GM12878 (cell line): ENCODE results near the gene KRTAP5-6. TPM values are rescaled to one million over a fixed set of nuclear protein-coding genes. Genes with fewer than 3 reads are reported as not detected.

ENCODE experiments used
- polyA plus RNA-seq, 11 experiments: library from polyadenylated mRNA; depleted of rRNA in 4 of 11; unstranded in 6 of 11; stranded (reverse) in 5 of 11; fragments of >200 nt; fragmentation: Nextera tagmentation in 4 of 11; fragmentation: Illumina TruSeq in 1 of 11; extraction: Ambion mirVana in 4 of 11; extraction: Trizol in 1 of 11; gene quantifications; 1 replicate in 1 of 11; 2 replicates in 10 of 11; pipeline versions ENCODE4 v1.2.1 to v1.2.3, GENCODE V29; 2011 to 2016; ENCODE audit warnings: inconsistent platforms in 2 of 11, missing spikeins in 2 of 11, low read depth in 1 of 11
- total RNA-seq, 4 experiments: library from RNA; depleted of rRNA in 3 of 4; stranded (reverse); fragments of >200 nt in 3 of 4; fragmentation: Illumina TruSeq in 1 of 4; extraction: Trizol in 1 of 4; gene quantifications; 2 replicates each; pipeline versions ENCODE4 v1.2.1 to v1.2.3, GENCODE V29; 2013 to 2021

Gene KRTAP5-6
- total and polyA plus RNA-seq, 10 of the 15 experiments (the other 5 are each of a cell fraction or from before 2014, with no cell fraction given) = not detected

Other genes with a start within 250 kb of the KRTAP5-6 start
Only the 7 nearest of the 14 such genes appear.
- gene KRTAP5-1, start 111.9 kb upstream of the KRTAP5-6 start, total RNA-seq (2014; rRNA removed) = not detected in 2 replicates
- not detected in 2 replicates for gene KRTAP5-1, start 111.9 kb upstream of the KRTAP5-6 start, total RNA-seq (2014; rRNA removed; fragmentation: Illumina TruSeq; extraction: Trizol)
- gene KRTAP5-1, start 111.9 kb upstream of the KRTAP5-6 start, total RNA-seq (2021) = not detected in 2 replicates
- not detected in 2 replicates for gene KRTAP5-1, start 111.9 kb upstream of the KRTAP5-6 start, polyA plus RNA-seq (2011; rRNA removed)
- gene KRTAP5-1, start 111.9 kb upstream of the KRTAP5-6 start, polyA plus RNA-seq (2014; fragmentation: Illumina TruSeq; extraction: Trizol) = not detected in 2 replicates
- gene KRTAP5-1, start 111.9 kb upstream of the KRTAP5-6 start, polyA plus RNA-seq (2014; fragmentation: Nextera tagmentation; extraction: Ambion mirVana) = not detected
- not detected in 2 replicates for gene KRTAP5-1, start 111.9 kb upstream of the KRTAP5-6 start, polyA plus RNA-seq (2014; rRNA removed)
- not detected for gene KRTAP5-1, start 111.9 kb upstream of the KRTAP5-6 start, polyA plus RNA-seq (2016; fragmentation: Nextera tagmentation; extraction: Ambion mirVana)
- not detected in 2 replicates for gene KRTAP5-2, start 98.9 kb upstream of the KRTAP5-6 start, total RNA-seq (2014; rRNA removed)
- gene KRTAP5-2, start 98.9 kb upstream of the KRTAP5-6 start, total RNA-seq (2014; rRNA removed; fragmentation: Illumina TruSeq; extraction: Trizol) = not detected in 2 replicates
- gene KRTAP5-2, start 98.9 kb upstream of the KRTAP5-6 start, total RNA-seq (2021) = not detected in 2 replicates
- gene KRTAP5-2, start 98.9 kb upstream of the KRTAP5-6 start, polyA plus RNA-seq (2011; rRNA removed) = not detected in 2 replicates
- not detected in 2 replicates for gene KRTAP5-2, start 98.9 kb upstream of the KRTAP5-6 start, polyA plus RNA-seq (2014; fragmentation: Illumina TruSeq; extraction: Trizol)
- not detected for gene KRTAP5-2, start 98.9 kb upstream of the KRTAP5-6 start, polyA plus RNA-seq (2014; fragmentation: Nextera tagmentation; extraction: Ambion mirVana)
- gene KRTAP5-2, start 98.9 kb upstream of the KRTAP5-6 start, polyA plus RNA-seq (2014; rRNA removed) = not detected in 2 replicates
- gene KRTAP5-2, start 98.9 kb upstream of the KRTAP5-6 start, polyA plus RNA-seq (2016; fragmentation: Nextera tagmentation; extraction: Ambion mirVana) = not detected
- gene KRTAP5-3, start 88.7 kb upstream of the KRTAP5-6 start, total RNA-seq (2014; rRNA removed) = not detected in 2 replicates
- not detected in 2 replicates for gene KRTAP5-3, start 88.7 kb upstream of the KRTAP5-6 start, total RNA-seq (2014; rRNA removed; fragmentation: Illumina TruSeq; extraction: Trizol)
- gene KRTAP5-3, start 88.7 kb upstream of the KRTAP5-6 start, total RNA-seq (2021) = not detected in 2 replicates
- not detected in 2 replicates for gene KRTAP5-3, start 88.7 kb upstream of the KRTAP5-6 start, polyA plus RNA-seq (2011; rRNA removed)
- not detected in 2 replicates for gene KRTAP5-3, start 88.7 kb upstream of the KRTAP5-6 start, polyA plus RNA-seq (2014; fragmentation: Illumina TruSeq; extraction: Trizol)
- not detected for gene KRTAP5-3, start 88.7 kb upstream of the KRTAP5-6 start, polyA plus RNA-seq (2014; fragmentation: Nextera tagmentation; extraction: Ambion mirVana)
- gene KRTAP5-3, start 88.7 kb upstream of the KRTAP5-6 start, polyA plus RNA-seq (2014; rRNA removed) = not detected in 2 replicates
- gene KRTAP5-3, start 88.7 kb upstream of the KRTAP5-6 start, polyA plus RNA-seq (2016; fragmentation: Nextera tagmentation; extraction: Ambion mirVana) = not detected
- gene KRTAP5-4, start 75.1 kb upstream of the KRTAP5-6 start, total RNA-seq (2014; rRNA removed) = not detected in 2 replicates
- not detected in 2 replicates for gene KRTAP5-4, start 75.1 kb upstream of the KRTAP5-6 start, total RNA-seq (2014; rRNA removed; fragmentation: Illumina TruSeq; extraction: Trizol)
- gene KRTAP5-4, start 75.1 kb upstream of the KRTAP5-6 start, total RNA-seq (2021) = not detected in 2 replicates
- gene KRTAP5-4, start 75.1 kb upstream of the KRTAP5-6 start, polyA plus RNA-seq (2011; rRNA removed) = not detected in 2 replicates
- gene KRTAP5-4, start 75.1 kb upstream of the KRTAP5-6 start, polyA plus RNA-seq (2014; fragmentation: Illumina TruSeq; extraction: Trizol) = not detected in 2 replicates
- gene KRTAP5-4, start 75.1 kb upstream of the KRTAP5-6 start, polyA plus RNA-seq (2014; fragmentation: Nextera tagmentation; extraction: Ambion mirVana) = not detected
- gene KRTAP5-4, start 75.1 kb upstream of the KRTAP5-6 start, polyA plus RNA-seq (2014; rRNA removed) = not detected in 2 replicates
- gene KRTAP5-4, start 75.1 kb upstream of the KRTAP5-6 start, polyA plus RNA-seq (2016; fragmentation: Nextera tagmentation; extraction: Ambion mirVana) = not detected
- not detected in 2 replicates for gene KRTAP5-5, start 67.4 kb upstream of the KRTAP5-6 start, total RNA-seq (2014; rRNA removed)
- not detected in 2 replicates for gene KRTAP5-5, start 67.4 kb upstream of the KRTAP5-6 start, total RNA-seq (2014; rRNA removed; fragmentation: Illumina TruSeq; extraction: Trizol)
- gene KRTAP5-5, start 67.4 kb upstream of the KRTAP5-6 start, total RNA-seq (2021) = not detected in 2 replicates
- not detected in 2 replicates for gene KRTAP5-5, start 67.4 kb upstream of the KRTAP5-6 start, polyA plus RNA-seq (2011; rRNA removed)
- not detected in 2 replicates for gene KRTAP5-5, start 67.4 kb upstream of the KRTAP5-6 start, polyA plus RNA-seq (2014; fragmentation: Illumina TruSeq; extraction: Trizol)
- not detected for gene KRTAP5-5, start 67.4 kb upstream of the KRTAP5-6 start, polyA plus RNA-seq (2014; fragmentation: Nextera tagmentation; extraction: Ambion mirVana)
- gene KRTAP5-5, start 67.4 kb upstream of the KRTAP5-6 start, polyA plus RNA-seq (2014; rRNA removed) = not detected in 2 replicates
- not detected for gene KRTAP5-5, start 67.4 kb upstream of the KRTAP5-6 start, polyA plus RNA-seq (2016; fragmentation: Nextera tagmentation; extraction: Ambion mirVana)
- 0.16 TPM in 1 of 2 replicates, not detected in the other for gene IFITM10, start 53.4 kb downstream of the KRTAP5-6 start, total RNA-seq (2014; rRNA removed)
- not detected in 2 replicates for gene IFITM10, start 53.4 kb downstream of the KRTAP5-6 start, total RNA-seq (2014; rRNA removed; fragmentation: Illumina TruSeq; extraction: Trizol)
- not detected in 2 replicates for gene IFITM10, start 53.4 kb downstream of the KRTAP5-6 start, total RNA-seq (2021)
- not detected in 2 replicates for gene IFITM10, start 53.4 kb downstream of the KRTAP5-6 start, polyA plus RNA-seq (2011; rRNA removed)
- not detected in 2 replicates for gene IFITM10, start 53.4 kb downstream of the KRTAP5-6 start, polyA plus RNA-seq (2014; fragmentation: Illumina TruSeq; extraction: Trizol)
- not detected for gene IFITM10, start 53.4 kb downstream of the KRTAP5-6 start, polyA plus RNA-seq (2014; fragmentation: Nextera tagmentation; extraction: Ambion mirVana)
- 0.10 and 0.27 TPM in 2 replicates for gene IFITM10, start 53.4 kb downstream of the KRTAP5-6 start, polyA plus RNA-seq (2014; rRNA removed)
- under 1 TPM in 1 of 2 experiments, not detected in 1; 0.04 TPM for gene IFITM10, start 53.4 kb downstream of the KRTAP5-6 start, polyA plus RNA-seq (2016; fragmentation: Nextera tagmentation; extraction: Ambion mirVana)
- gene CTSD, start 66.7 kb downstream of the KRTAP5-6 start, total RNA-seq (2014; rRNA removed) = 29.3 and 38.6 TPM in 2 replicates
- 10.3 and 13.3 TPM in 2 replicates for gene CTSD, start 66.7 kb downstream of the KRTAP5-6 start, total RNA-seq (2014; rRNA removed; fragmentation: Illumina TruSeq; extraction: Trizol)
- 49.8 and 51.9 TPM in 2 replicates for gene CTSD, start 66.7 kb downstream of the KRTAP5-6 start, total RNA-seq (2021)
- gene CTSD, start 66.7 kb downstream of the KRTAP5-6 start, polyA plus RNA-seq (2011; rRNA removed) = 4.4 and 16.4 TPM in 2 replicates
- gene CTSD, start 66.7 kb downstream of the KRTAP5-6 start, polyA plus RNA-seq (2014; fragmentation: Illumina TruSeq; extraction: Trizol) = 1.9 and 22.0 TPM in 2 replicates
- 1 to 10 TPM in 1 of 2 experiments, under 1 TPM in 1; 0.42 to 3.4 TPM for gene CTSD, start 66.7 kb downstream of the KRTAP5-6 start, polyA plus RNA-seq (2014; fragmentation: Nextera tagmentation; extraction: Ambion mirVana)
- 27.9 and 35.8 TPM in 2 replicates for gene CTSD, start 66.7 kb downstream of the KRTAP5-6 start, polyA plus RNA-seq (2014; rRNA removed)
- 10 to 100 TPM; 43.4 to 54.6 TPM for gene CTSD, start 66.7 kb downstream of the KRTAP5-6 start, polyA plus RNA-seq (2016; fragmentation: Nextera tagmentation; extraction: Ambion mirVana)